IMR-90 (cell line): ENCODE measurements around the gene NAV2. TPM values are rescaled to one million over a fixed set of nuclear protein-coding genes. Genes with fewer than 3 reads are reported as not detected.

Experiments used
- ATAC-seq: fragments of 200-7000 bp; cut with Tn5 transposase; 2 replicates; pipeline ENCODE4 v1.9.1; 2020; ENCODE audit warnings: low read depth, mild to moderate bottlenecking, moderate library complexity
- BruUV-seq: library from RNA; stranded (reverse); fragments of 400-500 nt; replicated peaks from 2 replicates; lab custom pipeline; 2021; lab: Mats Ljungman, UMichigan
- CTCF ChIA-PET: fragments of 300-600 bp; formaldehyde crosslinking; extraction: SDS; loops from one replicate; lab custom pipeline; 2021; ENCODE audit warnings: antibody characterized with exemption; lab: Yijun Ruan, JAX
- POLR2A ChIA-PET: fragments of 300-600 bp; sonication (Branson Sonifier 250); formaldehyde crosslinking; loops from one replicate; lab custom pipeline; 2022; ENCODE audit warnings: antibody characterized with exemption; ENCODE audit not compliant: unreplicated experiment; lab: Charles Lee
- DNase-seq: peaks from one replicate; pipeline ENCODE4 v3.0.0; 2013
- H2AFZ ChIP-seq: replicated peaks from 2 replicates; pipeline ENCODE3; 2013; ENCODE audit warnings: low read length, mild to moderate bottlenecking; ENCODE audit not compliant: poor library complexity
- H2AK5ac ChIP-seq: 2 replicates; pipeline ENCODE4 v1.6.1; 2013; ENCODE audit warnings: low read depth, low read length, inconsistent platforms
- H2AK9ac ChIP-seq: replicated peaks from 2 replicates; pipeline ENCODE3; 2013; ENCODE audit warnings: mild to moderate bottlenecking, low read depth, low read length, moderate library complexity; ENCODE audit not compliant: poor library complexity
- H2BK120ac ChIP-seq: 2 replicates; pipeline ENCODE4 v1.6.1; 2013; ENCODE audit warnings: low read depth, low read length, inconsistent platforms
- H2BK15ac ChIP-seq: 3 replicates; pipeline ENCODE4 v1.6.1; 2013; ENCODE audit warnings: low read depth, low read length, inconsistent platforms
- H2BK20ac ChIP-seq: 2 replicates; pipeline ENCODE4 v1.6.1; 2013; ENCODE audit warnings: low read depth, mild to moderate bottlenecking, inconsistent platforms, low read length, moderate library complexity
- H2BK5ac ChIP-seq: 2 replicates; pipeline ENCODE4 v1.6.1; 2013; ENCODE audit warnings: mild to moderate bottlenecking, low read depth, low read length, inconsistent platforms; ENCODE audit not compliant: poor library complexity, severe bottlenecking
- H3K14ac ChIP-seq: replicated peaks from 2 replicates; pipeline ENCODE4 v1.6.1; 2013; ENCODE audit warnings: low read depth, low read length, inconsistent platforms
- H3K18ac ChIP-seq: 2 replicates; pipeline ENCODE4 v1.6.1; 2013; ENCODE audit warnings: low read depth, low read length, control low read depth
- H3K23ac ChIP-seq: 2 replicates; pipeline ENCODE4 v1.6.1; 2013; ENCODE audit warnings: low read depth, low read length, inconsistent platforms
- H3K27ac ChIP-seq: 2 replicates; pipeline ENCODE4 v1.5.1; 2013; ENCODE audit warnings: mild to moderate bottlenecking, control low read depth, low read length; ENCODE audit not compliant: insufficient read depth
- H3K27me3 ChIP-seq: 2 replicates; pipeline ENCODE4 v1.6.1; 2013; ENCODE audit warnings: low read length; ENCODE audit not compliant: control insufficient read depth, insufficient read depth
- H3K36me3 ChIP-seq: 2 replicates; pipeline ENCODE4 v1.6.1; 2013; ENCODE audit warnings: low read length, mixed read lengths; ENCODE audit not compliant: control insufficient read depth, insufficient read depth
- H3K4ac ChIP-seq: 2 replicates; pipeline ENCODE4 v1.6.1; 2013; ENCODE audit warnings: low read depth, low read length, inconsistent platforms
- H3K4me1 ChIP-seq: 2 replicates; pipeline ENCODE4 v1.6.1; 2013; ENCODE audit warnings: low read length, mixed read lengths; ENCODE audit not compliant: control insufficient read depth, insufficient read depth
- H3K4me2 ChIP-seq: 2 replicates; pipeline ENCODE4 v1.6.1; 2013; ENCODE audit warnings: low read depth, mild to moderate bottlenecking, control low read depth, low read length, moderate library complexity
- H3K4me3 ChIP-seq: 2 replicates; pipeline ENCODE4 v1.5.1; 2013; ENCODE audit warnings: low read depth, mild to moderate bottlenecking, control low read depth, low read length, moderate library complexity; ENCODE audit not compliant: insufficient read depth
- H3K56ac ChIP-seq: 2 replicates; pipeline ENCODE4 v1.6.1; 2013; ENCODE audit warnings: low read length, inconsistent platforms; ENCODE audit not compliant: insufficient read depth; ENCODE audit errors: extremely low read depth
- H3K79me1 ChIP-seq, 2 experiments: 2 replicates each; pipeline ENCODE4 v1.6.1; 2013; ENCODE audit warnings: low read length in 2 of 2, inconsistent platforms in 1 of 2, low read depth in 1 of 2
- H3K9ac ChIP-seq: 2 replicates; pipeline ENCODE4 v1.6.1; 2013; ENCODE audit warnings: low read depth, low read length, control low read depth
- H3K9me1 ChIP-seq: 2 replicates; pipeline ENCODE4 v1.6.1; 2013; ENCODE audit warnings: low read length, inconsistent platforms; ENCODE audit not compliant: insufficient read depth
- H3K9me3 ChIP-seq: 2 replicates; pipeline ENCODE4 v1.6.1; 2013; ENCODE audit warnings: low read length; ENCODE audit not compliant: control insufficient read depth, insufficient read depth
- H4K20me1 ChIP-seq: 2 replicates; pipeline ENCODE4 v1.6.1; 2013; ENCODE audit warnings: low read length, inconsistent platforms; ENCODE audit not compliant: insufficient read depth
- H4K5ac ChIP-seq: 2 replicates; pipeline ENCODE4 v1.6.1; 2013; ENCODE audit warnings: mild to moderate bottlenecking, low read depth, low read length, control low read depth
- H4K8ac ChIP-seq, 2 experiments: 2 replicates each; pipeline ENCODE4 v1.6.1; 2013; ENCODE audit warnings: low read depth in 2 of 2, low read length in 2 of 2, control low read depth in 1 of 2, inconsistent platforms in 1 of 2
- H4K91ac ChIP-seq: 2 replicates; pipeline ENCODE4 v1.6.1; 2013; ENCODE audit warnings: low read depth, low read length, inconsistent platforms; ENCODE audit not compliant: insufficient read depth
- BHLHE40 ChIP-seq: fragments of 150-350 bp; IDR thresholded peaks from 2 replicates; pipeline ENCODE4 v1.6.1; 2016; ENCODE audit warnings: mild to moderate bottlenecking, low read depth, low read length
- CEBPB ChIP-seq: IDR thresholded peaks from 2 replicates; pipeline ENCODE4 v1.6.1; 2012; ENCODE audit warnings: low read depth, low read length, improper control_type of control experiment
- CHD1 ChIP-seq: IDR thresholded peaks from 2 replicates; pipeline ENCODE4 v1.6.1; 2012; ENCODE audit warnings: low read depth, low read length, improper control_type of control experiment
- MAFK ChIP-seq: IDR thresholded peaks from 2 replicates; pipeline ENCODE4 v1.6.1; 2012; ENCODE audit warnings: low read depth, low read length, improper control_type of control experiment
- MAZ ChIP-seq: IDR thresholded peaks from 2 replicates; pipeline ENCODE4 v1.6.1; 2012; ENCODE audit warnings: low read depth, mild to moderate bottlenecking, low read length, improper control_type of control experiment, moderate library complexity, borderline replicate concordance
- NFE2L2 ChIP-seq: fragments of 150-350 bp; IDR thresholded peaks from 2 replicates; pipeline ENCODE4 v1.6.1; 2016; ENCODE audit warnings: low read depth, mild to moderate bottlenecking, low read length
- POLR2A ChIP-seq: IDR thresholded peaks from 2 replicates; pipeline ENCODE4 v1.6.1; 2012; ENCODE audit warnings: mild to moderate bottlenecking, low read depth, low read length
- RAD21 ChIP-seq: IDR thresholded peaks from 2 replicates; pipeline ENCODE4 v1.6.1; 2012; ENCODE audit warnings: low read length, improper control_type of control experiment
- RCOR1 ChIP-seq: IDR thresholded peaks from 2 replicates; pipeline ENCODE4 v1.6.1; 2012; ENCODE audit warnings: mild to moderate bottlenecking, low read length, improper control_type of control experiment; ENCODE audit not compliant: insufficient replicate concordance
- RFX5 ChIP-seq: IDR thresholded peaks from 2 replicates; pipeline ENCODE4 v1.8.0; 2012; ENCODE audit warnings: low read depth, mild to moderate bottlenecking, low read length, moderate library complexity
- SMC3 ChIP-seq: fragments of 150-350 bp; IDR thresholded peaks from 2 replicates; pipeline ENCODE4 v1.6.1; 2016; ENCODE audit warnings: low read depth, mild to moderate bottlenecking, antibody characterized with exemption, low read length, moderate library complexity
- WGBS, 2 experiments: methylation state at CpG; one replicate each; pipeline versions ENCODE4 v1.1.5 to v1.1.7; 2013; ENCODE audit warnings: missing lambda C conversion rate in 2 of 2; ENCODE audit not compliant: insufficient read length in 1 of 2; ENCODE audit errors: extremely low coverage in 2 of 2; 5-methylcytosine and 5-hydroxymethylcytosine counted together
- dilution Hi-C: fragments of 300-500 bp; cut with HindIII; formaldehyde crosslinking; loops from one replicate; pipeline ENCODE4 v1.14.3; 2018; ENCODE audit warnings: low sequenced_read_pairs; ENCODE audit not compliant: unreplicated experiment
- in situ Hi-C: fragments of 300-500 bp; cut with MboI; formaldehyde crosslinking; loops from 3 replicates; pipeline ENCODE4 v1.14.3; 2019; ENCODE audit warnings: low sequenced_read_pairs, inconsistent platforms, mixed read lengths
- intact Hi-C: fragments of 100-400 bp; cut with micrococcal nuclease; formaldehyde crosslinking; loops from 2 replicates; pipeline ENCODE4 v1.10.0; 2022
- polyA plus RNA-seq, 3 experiments: library from polyadenylated mRNA; depleted of rRNA; stranded (reverse); fragments of >200 nt; gene quantifications; 2 replicates each; pipeline ENCODE4 v1.2.3, GENCODE V29; 2012; ENCODE audit warnings: low replicate concordance in 1 of 3
- total RNA-seq: library from RNA; depleted of rRNA; stranded (reverse); fragments of >200 nt; gene quantifications from 2 replicates; pipeline ENCODE4 v1.2.3, GENCODE V29; 2012
- TF ChIP-seq, protein P1 (sequence below): fragments of 150-350 bp; IDR thresholded peaks from 2 replicates; pipeline ENCODE4 v1.6.1; 2017; ENCODE audit warnings: mild to moderate bottlenecking, antibody characterized with exemption, low read length, low read depth
- TF ChIP-seq, protein P2 (sequence below): fragments of 150-350 bp; IDR thresholded peaks from 2 replicates; pipeline ENCODE4 v1.6.1; 2016; ENCODE audit warnings: low read depth, mild to moderate bottlenecking, low read length, moderate library complexity, borderline replicate concordance
- TF ChIP-seq, protein P3 (sequence below): conservative IDR thresholded peaks from 2 replicates; pipeline ENCODE4 v1.5.1; 2012; ENCODE audit warnings: mild to moderate bottlenecking, low read depth, low read length, improper control_type of control experiment

Gene NAV2
- total and polyA plus RNA-seq, 2 of the 4 experiments (the other 2 are of a cell fraction): 4.5 to 12.6 TPM

DNA sequence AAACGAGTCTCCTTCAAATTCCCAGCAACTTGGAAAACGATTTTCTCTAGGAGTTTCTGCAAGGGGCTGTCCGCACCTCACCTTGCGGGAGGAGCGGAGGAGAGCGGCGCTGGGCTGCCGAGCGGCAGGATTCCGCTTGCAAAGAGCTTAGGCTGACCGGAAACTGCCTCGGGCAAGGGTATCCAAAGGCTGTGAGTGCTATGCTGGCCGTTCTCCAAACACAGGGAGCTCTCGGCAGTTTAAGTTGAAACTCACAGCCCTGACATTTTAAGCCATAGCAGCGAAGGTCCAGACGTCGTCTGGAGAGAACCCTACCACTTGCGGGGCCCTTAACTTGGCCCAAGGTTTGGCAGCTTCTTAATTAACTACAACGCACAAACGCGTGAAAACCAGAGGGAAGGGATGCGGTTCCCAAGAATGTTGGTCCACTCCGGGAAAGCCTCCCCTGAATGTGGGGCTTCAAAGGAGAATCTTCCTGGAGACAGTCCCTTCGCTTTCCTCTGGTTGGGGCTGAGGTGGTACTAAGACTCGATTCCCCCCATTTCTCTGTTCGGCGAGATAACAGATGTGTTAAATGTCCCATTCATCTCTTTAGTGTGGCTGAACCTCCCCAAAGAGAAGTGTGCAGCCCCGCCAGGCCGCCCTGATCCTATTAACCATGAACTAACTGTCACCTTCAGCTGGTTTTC lies 448.7 kb downstream of the NAV2 start:
- BruUV-seq: no TSS peak
- Histone ChIP-seq H2BK5ac (no peak overlapping the region), H2BK20ac (no peak overlapping the region), H2AK5ac (no peak overlapping the region), H4K8ac (no peak overlapping the region), H4K20me1 (no peaks in the 10 kb centered on the region; the same call in 1 of the 2 replicates), H3K4ac (no peak overlapping the region), H4K91ac (no peak overlapping the region), H3K14ac (no peak overlapping the region), H2AFZ (no peak overlapping the region), H3K9ac (no peak overlapping the region), H2BK15ac (no peak overlapping the region), H2BK120ac (no peak overlapping the region), H3K18ac (no peak overlapping the region), H3K4me3 (no peak overlapping the region), H2AK9ac (no peak overlapping the region), H3K27ac (no peak overlapping the region), H3K4me2 (no peak overlapping the region), H4K5ac (no peak overlapping the region), H3K27me3 (peaks cover 90% of the 10 kb centered on the region), H3K4me1 (no peaks in the 10 kb centered on the region), H3K36me3 (no peaks in the 10 kb centered on the region), H3K79me1 (no peaks in the 10 kb centered on the region), H3K56ac (no peak overlapping the region), H3K23ac (no peak overlapping the region), H3K9me3 (peaks cover 16% of the 10 kb centered on the region), H3K9me1 (no peaks in the 10 kb centered on the region)
- DNase-seq (no peak), ATAC-seq (no peak)
- dilution Hi-C loops: no loop called here
- ChIA-PET POLR2A (interaction anchor here (0.7 kb wide), 1 partner anchor 52 kb away, joined by 3 read pairs; no protein-coding TSS in a partner anchor), CTCF (no interaction called here)
- 3% methylated on average over 13 of the region's 29 CpGs; no CpG with 5 or more reads in 1 of the 2 experiments for WGBS, 2 experiments
- TF ChIP-seq SMC3 (no peak), CEBPB (no peak), MAFK (no peak), MAZ (no peak), NFE2L2 (no peak), RAD21 (no peak), BHLHE40 (no peak), POLR2A (no peak), CHD1 (no peak), RFX5 (no peak), RCOR1 (no peak)
- TF ChIP-seq, protein P1, sequence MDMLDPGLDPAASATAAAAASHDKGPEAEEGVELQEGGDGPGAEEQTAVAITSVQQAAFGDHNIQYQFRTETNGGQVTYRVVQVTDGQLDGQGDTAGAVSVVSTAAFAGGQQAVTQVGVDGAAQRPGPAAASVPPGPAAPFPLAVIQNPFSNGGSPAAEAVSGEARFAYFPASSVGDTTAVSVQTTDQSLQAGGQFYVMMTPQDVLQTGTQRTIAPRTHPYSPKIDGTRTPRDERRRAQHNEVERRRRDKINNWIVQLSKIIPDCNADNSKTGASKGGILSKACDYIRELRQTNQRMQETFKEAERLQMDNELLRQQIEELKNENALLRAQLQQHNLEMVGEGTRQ: no peak
- TF ChIP-seq, protein P2, sequence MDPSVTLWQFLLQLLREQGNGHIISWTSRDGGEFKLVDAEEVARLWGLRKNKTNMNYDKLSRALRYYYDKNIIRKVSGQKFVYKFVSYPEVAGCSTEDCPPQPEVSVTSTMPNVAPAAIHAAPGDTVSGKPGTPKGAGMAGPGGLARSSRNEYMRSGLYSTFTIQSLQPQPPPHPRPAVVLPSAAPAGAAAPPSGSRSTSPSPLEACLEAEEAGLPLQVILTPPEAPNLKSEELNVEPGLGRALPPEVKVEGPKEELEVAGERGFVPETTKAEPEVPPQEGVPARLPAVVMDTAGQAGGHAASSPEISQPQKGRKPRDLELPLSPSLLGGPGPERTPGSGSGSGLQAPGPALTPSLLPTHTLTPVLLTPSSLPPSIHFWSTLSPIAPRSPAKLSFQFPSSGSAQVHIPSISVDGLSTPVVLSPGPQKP: no peak
- TF ChIP-seq, protein P3, sequence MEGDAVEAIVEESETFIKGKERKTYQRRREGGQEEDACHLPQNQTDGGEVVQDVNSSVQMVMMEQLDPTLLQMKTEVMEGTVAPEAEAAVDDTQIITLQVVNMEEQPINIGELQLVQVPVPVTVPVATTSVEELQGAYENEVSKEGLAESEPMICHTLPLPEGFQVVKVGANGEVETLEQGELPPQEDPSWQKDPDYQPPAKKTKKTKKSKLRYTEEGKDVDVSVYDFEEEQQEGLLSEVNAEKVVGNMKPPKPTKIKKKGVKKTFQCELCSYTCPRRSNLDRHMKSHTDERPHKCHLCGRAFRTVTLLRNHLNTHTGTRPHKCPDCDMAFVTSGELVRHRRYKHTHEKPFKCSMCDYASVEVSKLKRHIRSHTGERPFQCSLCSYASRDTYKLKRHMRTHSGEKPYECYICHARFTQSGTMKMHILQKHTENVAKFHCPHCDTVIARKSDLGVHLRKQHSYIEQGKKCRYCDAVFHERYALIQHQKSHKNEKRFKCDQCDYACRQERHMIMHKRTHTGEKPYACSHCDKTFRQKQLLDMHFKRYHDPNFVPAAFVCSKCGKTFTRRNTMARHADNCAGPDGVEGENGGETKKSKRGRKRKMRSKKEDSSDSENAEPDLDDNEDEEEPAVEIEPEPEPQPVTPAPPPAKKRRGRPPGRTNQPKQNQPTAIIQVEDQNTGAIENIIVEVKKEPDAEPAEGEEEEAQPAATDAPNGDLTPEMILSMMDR: no peak
- in situ Hi-C loops: no loop called here
- intact Hi-C loops: no loop called here
